ENCODE results near the gene NCOA7.
"Not testable (repeated sequence)": the region's sequence is repeated elsewhere in the genome, so short reads cannot be mapped to it uniquely, and the experiment has no call there.

NCOA7 gene

DNA sequence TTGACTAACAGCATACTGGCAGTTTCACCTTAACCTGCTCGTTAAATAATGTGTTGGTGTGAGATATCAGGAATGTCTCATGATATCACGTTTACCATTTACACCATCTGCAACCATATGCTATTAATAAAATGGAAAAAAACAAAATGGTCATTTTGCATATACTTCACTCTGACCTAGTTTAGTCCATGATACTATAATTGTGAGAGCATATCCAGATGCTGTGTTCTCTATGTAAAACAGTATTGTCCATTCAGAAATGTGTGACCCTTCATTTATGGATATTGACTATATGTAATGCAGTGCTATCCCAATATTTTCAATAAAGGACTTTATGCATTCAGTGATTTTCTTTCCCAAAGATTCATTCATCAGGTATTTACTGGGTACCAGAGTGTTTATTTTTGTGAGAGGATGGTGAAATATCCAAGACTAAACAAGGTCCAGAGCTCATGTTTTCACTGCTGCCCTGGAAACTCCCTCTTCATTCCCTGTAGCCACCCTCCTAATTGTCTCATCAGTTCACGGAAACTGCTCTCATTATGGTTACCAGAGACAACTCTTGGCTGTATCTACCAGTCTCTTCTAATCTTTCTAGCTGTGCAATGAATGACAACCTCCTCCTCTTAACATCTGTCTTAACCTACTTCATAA lies 140.1 kb downstream of the NCOA7 start:
- no peak for DNase-seq

DNA sequence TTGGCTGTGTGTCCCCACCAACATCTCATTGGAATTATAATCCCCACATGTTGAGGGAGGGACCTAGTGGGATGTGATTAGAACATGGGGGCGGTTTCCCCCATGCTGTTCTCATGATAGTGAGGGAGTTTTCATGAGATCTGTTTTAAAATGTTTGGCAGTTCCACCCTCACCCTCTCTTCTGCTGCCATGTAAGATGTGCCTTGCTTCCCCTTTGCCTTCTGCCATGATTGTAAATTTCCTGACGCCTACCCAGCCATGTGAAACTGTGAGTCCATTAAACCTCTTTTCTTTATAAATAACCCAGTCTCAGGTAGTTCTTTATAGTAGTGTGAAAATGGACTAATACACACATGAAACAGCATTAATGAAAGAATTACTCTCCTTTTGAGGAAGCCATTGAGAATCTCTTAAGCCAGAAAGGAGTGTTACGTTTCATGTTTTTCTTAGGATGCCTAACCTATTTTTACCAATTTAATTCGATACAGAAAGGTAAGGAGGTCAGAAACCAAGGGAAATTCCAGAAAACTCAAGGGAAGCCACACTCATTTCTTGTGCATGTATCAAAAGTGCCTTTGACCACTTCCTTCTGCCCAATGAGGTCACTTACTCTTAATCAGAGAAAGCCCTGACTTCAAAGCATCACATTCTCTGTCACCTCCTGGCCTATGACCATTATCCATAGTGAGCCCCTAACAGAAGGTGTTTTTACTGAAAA lies 141.1 kb downstream of the NCOA7 start:
- no peak for DNase-seq

DNA sequence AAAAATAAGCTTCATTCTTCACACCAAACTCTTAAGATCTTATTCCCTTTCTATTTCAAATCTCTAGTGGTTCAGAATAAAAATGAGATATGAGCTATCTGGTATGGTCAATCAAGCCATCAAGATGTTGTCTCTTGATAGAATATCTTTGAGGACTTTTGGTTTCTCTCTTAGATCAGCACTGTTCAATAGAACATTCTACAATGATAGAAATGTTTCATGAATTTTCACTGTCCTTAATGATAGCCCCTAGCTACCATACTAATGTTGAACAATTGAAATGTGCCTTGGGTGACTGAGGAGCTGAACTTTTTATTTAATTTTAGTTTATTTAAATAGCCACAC lies 141.7 kb downstream of the NCOA7 start:
- DNase-seq: no peak

DNA sequence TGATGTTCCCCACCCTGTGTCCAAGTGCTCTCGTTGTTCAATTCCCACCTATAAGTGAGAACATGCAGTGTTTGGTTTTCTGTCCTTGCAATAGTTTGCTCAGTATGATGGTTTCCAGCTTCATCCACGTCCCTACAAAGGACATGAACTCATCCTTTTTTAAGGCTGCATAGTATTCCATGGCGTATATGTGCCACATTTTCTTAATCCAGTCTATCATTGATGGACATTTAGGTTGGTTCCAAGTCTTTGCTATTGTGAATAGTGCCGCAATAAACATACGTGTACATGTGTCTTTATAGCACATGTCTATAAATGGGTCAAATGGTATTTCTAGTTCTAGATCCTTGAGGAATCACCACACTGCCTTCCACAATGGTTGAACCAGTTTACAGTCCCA lies 144.8 kb downstream of the NCOA7 start:
- not testable (repeated sequence) for DNase-seq

DNA sequence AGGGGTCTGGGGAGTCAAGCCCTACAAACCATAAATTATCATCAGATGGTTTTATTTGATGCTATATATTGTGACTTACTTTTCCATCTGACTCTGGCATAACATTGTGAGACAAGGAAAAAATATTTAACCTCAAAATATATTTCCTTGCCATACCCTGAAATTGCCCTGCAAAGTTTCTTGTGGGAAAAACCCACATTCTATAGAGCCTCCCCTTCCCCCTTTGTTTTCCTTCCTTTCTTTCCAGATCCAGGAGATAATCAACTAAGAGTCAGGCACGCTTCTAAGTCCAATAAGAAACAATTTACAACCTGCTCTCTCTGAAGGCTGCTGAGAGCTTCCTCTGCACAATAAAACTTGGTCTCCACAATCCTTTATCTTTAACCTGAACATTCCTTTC lies 148.3 kb downstream of the NCOA7 start:
- no peak for DNase-seq

DNA sequence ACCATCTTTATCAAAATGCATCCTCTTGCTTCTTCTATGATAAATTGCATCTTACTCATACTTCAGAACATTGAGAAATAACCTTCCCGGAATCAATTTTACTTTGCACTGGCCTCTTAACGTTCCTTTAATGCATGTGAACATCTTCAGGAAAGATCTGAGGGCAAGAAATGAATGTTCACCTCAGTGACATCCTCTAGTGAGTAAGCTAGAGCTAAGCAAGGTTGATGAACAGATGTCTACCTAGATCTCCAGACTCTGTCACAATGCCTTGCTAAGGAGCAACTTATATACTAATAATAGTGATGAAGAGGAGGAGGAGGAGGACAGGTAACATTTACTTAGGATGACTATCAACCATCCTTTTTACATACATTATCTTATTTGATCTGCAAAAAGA lies 149.0 kb downstream of the NCOA7 start:
- no peak for DNase-seq

DNA sequence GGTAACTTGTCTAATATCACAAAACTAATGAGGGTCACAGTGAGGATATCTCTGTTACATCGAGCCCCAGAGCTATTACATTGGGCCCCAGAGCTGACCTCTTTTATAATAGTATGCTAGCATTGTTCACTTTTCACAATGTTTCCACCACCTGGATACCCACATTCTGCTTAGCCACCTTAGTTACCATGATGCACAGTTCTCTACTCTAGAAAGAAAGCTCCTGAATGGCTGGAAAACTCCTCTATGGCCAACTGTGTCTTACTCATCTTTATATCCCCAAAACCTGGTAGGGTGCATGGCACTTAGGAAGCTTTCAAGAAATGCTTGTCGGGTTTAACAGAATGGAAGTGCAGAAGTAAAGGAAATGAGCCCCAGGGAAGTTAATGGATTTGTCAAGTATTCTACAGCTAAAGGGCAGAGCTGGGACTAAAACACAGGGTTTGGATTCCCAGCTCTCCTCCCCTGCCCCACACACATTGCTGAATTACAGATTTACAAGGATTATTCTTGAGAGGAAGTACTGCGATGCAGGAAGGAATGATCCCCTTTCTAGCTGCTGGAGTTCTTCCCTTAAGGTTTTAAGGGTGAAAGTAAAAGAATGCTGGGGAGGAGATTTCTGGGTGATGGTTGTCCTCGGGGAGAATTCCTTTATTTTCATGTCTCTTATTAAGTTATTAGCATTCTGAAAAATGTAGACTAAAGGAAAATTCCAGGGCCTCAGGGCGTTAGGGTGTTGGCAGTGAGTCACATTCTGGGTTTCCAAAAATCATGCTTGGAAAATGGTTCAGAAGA lies 149.7 kb downstream of the NCOA7 start:
- DNase-seq: no peak

DNA sequence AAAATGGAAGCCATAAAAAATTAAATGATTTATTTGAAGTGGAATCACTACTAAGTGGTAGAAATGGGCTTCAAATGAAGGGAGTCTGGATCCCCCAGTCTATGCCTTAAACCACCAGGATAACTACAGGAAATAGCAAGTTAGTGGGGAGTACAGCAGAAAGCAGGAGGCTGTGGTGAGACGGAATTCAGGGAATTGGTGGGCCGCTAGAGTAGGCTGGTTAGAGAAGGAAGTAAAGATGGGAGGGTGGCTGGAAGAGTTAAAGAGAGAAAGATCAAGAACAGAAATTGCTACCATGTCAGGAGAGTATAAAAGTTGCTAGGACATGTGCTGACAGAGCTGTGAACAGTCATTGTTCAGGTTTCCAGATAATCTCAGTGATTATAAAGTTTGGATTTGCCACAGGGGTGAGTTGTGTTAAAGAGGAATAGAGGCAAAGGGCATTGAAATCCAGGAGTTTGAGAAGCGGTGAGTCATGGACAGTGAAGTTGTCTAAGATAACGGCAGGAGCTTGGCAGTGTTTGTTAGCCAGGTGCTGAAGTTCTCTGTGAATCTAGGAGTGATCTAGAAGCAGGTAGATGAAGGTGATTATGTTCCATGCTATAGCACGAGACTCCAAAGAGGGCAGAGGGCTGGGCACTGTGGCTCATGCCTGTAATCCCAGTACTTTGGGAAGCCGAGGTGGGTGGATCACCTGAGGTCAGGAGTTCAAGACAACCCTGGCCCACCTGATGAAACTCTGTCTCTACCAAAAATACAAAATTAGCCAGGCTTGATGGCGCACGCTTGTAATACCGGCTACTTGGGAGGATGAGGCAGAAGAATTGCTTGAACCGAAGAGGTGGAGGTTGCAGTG lies 152.1 kb downstream of the NCOA7 start:
- no peak for DNase-seq

DNA sequence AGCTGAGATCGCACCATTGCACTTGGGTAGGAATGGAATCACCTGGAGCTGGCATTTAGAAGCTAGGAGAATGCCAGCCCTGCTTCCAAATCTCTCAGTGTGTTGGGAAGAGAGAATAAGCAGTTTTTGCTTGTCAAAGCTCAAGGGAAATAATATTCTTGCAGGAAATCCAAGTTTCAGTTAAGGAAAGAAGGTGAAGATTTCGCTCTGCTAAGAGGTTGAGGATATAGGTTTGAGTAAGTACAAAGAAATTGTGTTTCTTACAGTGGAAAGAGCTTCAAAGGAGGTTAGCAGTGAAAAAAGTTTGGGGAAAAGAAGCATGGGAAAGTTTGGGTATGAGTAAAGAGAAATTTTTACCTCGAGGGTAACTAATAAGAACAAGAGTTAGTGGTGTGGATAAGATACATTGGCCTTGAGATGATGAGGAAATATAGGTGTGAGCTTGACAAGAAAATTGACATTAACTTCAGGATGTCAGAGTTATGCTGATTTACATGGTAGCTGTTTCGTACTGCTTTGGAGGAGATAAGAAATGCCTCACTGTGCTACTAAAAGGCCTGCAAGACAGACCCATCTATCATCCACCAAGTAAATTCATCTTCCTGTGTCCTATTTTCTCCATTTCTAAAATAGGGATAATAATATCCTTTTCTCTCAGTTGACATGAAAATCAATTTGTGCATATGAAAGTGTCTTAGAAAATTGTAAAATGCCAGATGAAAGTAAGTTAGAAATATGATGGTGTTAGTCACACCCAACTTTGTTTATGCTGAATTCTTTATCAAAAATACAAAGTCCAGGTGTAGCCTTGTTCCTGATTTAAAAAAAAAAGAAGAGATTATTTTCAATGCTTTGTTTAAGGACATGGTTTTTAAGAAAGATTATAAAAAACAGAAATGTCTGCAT lies 153.0 kb downstream of the NCOA7 start:
- DNase-seq: no peak

DNA sequence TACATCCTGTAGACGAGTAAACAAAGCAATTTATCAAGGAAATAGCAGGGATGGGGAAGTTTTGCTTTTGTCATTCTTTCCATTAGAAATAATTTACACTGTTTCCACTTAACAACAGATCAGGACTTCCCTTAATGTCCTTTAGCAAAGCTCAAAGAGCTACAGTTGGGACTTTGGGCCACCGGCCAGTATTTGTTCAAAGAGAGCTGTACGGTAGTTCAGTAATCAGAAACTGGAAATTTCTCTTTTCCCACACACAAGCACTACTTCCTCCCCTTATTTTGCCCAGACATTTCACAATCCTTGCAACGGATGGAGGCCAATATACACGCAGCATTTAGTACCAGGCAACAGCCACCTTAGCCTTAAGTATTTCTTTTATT lies 153.7 kb downstream of the NCOA7 start:
- DNase-seq: no peak

DNA sequence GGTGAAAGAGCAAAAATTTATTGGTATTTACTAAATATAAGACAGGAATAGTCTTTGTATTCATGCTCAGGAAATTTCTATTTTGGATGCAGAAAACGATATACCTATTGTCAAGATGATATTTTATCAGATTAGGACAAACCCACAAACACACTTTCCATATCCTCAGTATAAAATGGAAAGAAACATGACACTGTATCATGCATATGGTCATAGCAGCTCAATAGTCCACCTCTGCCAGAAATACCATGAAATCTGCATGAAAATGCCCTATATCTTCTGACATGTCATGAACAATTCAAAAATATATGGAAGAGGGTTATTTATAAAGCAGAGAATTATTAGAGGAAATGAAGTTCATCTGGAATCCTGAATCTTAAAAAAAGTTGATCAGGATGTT lies 154.1 kb downstream of the NCOA7 start:
- no peak for DNase-seq

DNA sequence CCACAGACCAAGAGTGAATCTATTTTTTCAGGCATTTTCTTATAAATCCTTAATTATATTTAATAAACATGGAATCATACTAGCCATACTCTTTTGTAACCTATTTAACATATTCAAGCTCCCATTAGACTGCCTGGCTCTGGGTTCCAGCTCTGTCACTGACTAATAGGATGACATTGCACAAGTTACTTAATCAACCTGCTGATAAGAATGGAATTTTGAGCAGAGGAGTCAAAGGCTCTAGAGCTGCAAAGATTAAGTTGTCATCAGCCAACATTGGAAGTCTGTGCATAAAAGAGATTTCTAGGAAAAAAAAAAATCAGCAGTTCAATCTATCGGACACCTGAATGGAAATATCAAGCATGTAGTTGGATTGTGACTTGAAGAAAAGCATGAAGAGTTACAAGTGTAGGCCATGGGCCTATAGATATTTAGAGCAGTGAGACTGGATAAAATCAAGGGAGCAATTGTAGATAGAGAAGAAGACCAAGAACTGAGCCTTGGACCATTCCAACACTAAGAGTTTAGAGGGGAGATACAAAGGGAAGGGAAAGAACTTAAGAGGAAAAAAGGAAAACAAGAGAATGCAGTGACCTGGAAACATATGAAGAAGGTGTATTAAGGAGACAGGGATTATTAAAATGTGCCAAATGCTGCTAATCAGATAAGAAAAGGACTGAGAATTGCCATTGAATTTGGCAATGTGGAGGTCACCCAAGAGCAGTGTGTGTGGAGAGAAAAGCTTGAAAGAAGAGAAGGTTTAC lies 154.8 kb downstream of the NCOA7 start:
- DNase-seq: no peak

DNA sequence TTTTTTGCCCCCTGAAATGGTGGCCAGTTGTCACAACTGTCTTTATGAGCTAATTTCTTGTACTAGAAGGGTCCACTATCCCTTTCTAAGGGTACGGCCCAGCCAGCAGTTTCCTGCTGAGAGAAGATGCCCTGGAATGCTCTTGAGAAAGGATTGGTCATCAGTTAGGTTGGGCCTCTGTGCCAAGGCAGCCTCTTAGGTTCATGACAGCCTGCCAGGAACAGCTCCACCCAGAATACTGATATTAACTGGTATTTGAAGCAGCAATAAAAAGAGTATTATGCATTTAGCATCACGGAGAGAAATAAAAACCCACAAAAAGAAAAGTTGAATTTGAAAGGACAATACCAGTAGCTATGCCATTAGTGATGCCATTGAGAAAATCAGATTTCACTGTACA lies 156.9 kb downstream of the NCOA7 start:
- no peak for DNase-seq

DNA sequence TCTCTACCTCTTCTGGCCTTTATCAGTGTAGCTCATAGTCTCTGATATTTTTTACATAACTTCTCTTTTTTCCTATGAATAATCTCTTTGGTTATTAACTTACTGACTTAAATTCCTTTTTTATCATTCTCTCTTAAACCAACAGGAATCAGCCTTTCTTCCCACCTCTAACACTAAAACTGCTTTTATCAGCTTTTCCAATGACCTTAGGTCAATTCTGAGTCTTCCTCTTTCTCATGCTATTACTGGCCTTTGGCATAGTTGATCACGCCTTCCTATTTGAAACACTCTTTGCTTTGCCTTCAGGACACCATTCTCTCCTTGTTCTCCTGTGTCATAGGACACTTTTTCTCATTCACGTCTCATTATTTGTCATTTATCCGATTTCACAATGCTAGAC lies 157.7 kb downstream of the NCOA7 start:
- DNase-seq: no peak

DNA sequence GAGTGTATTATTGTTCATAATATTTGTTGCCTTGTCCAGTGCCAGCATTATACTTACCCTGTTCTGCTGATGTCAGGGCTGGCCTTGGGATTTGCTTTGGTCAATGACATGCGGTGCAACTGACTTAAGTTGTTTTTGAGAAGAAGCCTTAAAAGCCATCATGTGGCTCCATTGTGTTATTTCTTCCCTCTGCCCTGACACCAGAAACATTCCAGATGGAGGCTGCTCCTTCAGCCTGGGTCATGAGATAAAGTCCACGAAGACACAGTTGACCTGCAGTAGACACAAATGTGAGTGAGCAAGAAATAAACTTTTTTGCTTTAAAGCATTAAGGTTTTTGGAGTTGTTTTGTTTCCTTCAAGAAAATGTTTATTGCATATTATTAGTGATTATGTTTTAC lies 158.3 kb downstream of the NCOA7 start:
- DNase-seq: no peak

DNA sequence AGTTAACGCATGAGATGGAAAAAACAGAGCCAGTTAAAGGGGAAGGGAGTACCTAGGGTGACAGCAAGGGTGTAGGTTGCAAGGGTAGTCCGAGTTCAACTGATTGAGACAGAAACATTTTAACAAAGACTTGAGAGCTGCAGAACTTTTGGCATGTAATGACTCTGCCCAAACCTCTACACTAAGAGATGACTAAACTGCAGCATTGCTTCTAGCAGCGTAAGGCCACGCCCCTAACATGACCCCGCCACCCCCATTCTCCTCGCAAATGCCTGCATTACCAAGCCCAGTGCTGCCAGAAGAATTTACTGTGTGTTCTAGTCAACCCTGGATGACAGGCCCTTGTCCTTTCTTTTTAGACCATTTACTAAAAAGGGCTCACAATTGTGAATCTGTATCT lies 159.5 kb downstream of the NCOA7 start:
- DNase-seq: no peak

DNA sequence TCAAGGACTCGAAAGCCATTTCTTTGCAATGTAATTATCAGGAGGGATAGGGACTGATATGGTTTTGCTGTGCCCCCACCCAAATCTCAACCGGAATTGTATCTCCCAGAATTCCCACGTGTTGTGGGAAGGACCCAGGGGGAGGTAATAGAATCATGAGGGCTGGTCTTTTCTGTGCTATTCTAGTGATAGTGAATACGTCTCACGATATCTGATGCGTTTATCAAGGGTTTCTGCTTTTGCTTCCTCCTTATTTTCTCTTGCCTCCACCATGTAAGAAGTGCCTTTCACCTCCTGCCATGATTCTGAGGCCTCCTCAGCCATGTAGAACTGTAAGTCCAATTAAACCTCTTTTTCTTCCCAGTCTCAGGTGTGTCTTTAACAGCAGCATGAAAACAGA lies 160.0 kb downstream of the NCOA7 start:
- DNase-seq: not testable (repeated sequence)

DNA sequence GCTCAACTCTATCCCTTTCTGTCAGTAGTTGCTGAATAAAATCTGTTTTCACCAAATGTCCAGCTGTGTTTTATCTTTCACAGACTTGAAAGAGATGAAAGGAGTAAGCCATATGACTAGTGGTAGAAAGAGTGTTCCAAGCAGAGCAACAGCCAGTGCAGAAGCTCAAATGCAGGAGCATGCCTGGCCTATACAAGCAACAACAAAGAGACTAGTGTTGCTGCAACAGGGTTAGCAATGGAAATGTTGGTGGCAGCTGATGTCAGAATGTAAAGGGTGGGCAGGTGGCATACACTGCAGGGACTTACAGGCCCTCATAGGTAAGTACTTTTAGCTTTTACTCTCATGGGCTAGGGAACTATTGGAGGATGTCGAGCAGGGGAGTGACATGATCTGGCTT lies 160.6 kb downstream of the NCOA7 start:
- no peak for DNase-seq

DNA sequence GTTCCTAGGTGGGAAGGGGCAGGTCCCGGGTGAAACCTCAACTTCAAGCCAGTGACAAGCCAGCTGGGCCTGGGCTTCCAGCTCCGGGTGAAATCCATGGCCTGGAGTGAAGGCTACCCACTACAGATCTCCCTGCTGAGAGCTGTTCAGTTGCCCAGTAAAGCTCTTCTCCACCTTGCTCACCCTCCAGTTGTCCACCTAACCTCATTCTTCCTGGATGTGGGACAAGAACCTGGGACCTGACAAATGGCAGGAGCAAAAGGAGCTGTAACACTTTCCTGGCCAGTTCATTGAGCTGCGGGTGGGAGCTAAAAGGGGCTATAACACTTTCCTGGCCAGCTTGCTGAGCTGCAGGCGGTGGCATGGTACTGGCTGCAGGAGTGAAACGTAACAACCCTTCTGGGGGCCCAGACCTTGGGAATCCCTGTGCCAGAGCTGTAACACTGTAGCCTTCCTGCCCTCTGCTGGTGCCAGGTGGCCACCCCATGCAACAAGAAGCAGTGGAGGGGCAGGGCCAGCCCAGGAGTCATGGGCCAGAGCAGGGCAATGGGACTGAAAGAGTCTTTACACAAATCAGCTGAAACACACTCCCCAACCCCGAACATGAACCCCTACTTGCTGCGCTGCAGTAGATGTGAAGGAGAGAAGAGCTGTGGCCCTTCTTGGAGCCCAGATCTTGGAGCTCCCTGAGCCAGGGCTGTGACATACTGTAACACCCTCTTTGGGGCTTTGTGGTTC lies 162.2 kb downstream of the NCOA7 start:
- no peak for DNase-seq

DNA sequence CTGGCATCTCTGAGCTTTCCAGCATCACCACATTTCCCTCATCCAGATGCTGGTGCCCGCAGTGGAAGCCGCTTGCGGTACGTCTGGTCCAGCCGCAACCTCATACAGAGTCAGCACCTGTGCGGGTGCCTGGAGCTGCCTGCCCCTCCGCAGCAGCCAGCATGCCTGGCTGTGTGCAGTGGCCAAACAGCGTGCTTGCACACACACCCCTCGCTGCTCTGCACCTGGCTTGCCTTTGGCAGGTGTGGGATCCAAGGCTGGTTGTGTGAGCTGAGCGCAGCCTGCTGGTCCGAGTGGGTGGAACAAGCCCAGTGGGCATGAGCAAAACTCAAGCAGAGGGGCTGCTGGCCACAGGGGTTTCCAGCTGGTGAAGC lies 162.7 kb downstream of the NCOA7 start:
- peak; percentile 51 for DNase-seq

Data from NCI-H1417 treated with DMSO at 0.1 percent for 48 hours (cell line).